Measurements from ENCODE around the gene CD163L1.
A peak's percentile ranks its signal among the peaks of the same experiment; 100 is the strongest.

Gene CD163L1

DNA sequence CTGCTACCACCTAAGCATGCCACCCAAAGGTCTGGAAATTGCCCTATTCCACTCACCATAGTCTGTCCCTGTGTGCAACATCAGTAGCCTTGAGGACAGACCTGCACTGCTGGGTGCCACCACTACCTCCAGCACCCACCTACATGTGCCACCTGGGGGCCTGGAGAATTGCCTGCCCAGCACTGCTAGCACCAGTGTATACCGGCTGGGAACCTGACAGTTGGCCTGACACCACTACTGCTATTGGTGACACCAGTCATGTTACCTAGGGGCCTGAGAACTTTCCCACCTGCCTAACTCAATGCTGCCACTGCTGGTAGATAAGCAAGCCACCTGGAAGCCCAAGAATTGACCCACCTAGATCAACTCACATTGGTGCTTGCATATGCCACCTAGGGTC, 60.8 kb downstream of the CD163L1 start:
- no peak overlapping the region for H3K4me3 ChIP-seq (replicated peaks in 1 of 2; ENCODE audit: low read depth in 2 of 2, low read length in 2 of 2)
- DNase-seq (ENCODE audit: low read depth in 2 of 2), result no peak
- TF ChIP-seq, protein P1, sequence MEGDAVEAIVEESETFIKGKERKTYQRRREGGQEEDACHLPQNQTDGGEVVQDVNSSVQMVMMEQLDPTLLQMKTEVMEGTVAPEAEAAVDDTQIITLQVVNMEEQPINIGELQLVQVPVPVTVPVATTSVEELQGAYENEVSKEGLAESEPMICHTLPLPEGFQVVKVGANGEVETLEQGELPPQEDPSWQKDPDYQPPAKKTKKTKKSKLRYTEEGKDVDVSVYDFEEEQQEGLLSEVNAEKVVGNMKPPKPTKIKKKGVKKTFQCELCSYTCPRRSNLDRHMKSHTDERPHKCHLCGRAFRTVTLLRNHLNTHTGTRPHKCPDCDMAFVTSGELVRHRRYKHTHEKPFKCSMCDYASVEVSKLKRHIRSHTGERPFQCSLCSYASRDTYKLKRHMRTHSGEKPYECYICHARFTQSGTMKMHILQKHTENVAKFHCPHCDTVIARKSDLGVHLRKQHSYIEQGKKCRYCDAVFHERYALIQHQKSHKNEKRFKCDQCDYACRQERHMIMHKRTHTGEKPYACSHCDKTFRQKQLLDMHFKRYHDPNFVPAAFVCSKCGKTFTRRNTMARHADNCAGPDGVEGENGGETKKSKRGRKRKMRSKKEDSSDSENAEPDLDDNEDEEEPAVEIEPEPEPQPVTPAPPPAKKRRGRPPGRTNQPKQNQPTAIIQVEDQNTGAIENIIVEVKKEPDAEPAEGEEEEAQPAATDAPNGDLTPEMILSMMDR (IDR thresholded peaks at IDR 0.05; ENCODE audit: low read depth, low read length), result no peak

DNA sequence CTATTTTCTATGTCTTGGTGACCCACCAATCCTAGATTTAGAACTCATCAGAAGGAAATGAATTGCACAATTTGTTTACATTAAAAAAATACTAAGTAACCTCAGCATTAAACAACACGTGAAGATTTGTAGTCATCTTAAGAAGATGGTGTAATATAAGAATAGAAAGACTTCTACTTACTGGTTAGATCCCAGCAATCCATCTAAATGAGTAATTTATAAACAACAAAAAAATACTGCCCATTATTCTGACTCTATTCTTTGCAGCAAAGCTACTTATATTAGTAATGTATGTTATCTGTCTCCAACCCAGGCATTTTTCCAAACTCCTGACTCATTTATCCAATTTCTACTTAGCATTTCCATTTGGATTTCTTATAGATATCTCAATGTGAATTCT, 67.8 kb downstream of the CD163L1 start:
- DNase-seq (ENCODE audit: low read depth in 2 of 2), result peak in 1 of 2 donors; percentile 35
- TF ChIP-seq, protein P1 (IDR thresholded peaks at IDR 0.05; ENCODE audit: low read depth, low read length), result no peak
- H3K4me3 ChIP-seq (replicated peaks in 1 of 2; ENCODE audit: low read depth in 2 of 2, low read length in 2 of 2), result no peak overlapping the region

DNA sequence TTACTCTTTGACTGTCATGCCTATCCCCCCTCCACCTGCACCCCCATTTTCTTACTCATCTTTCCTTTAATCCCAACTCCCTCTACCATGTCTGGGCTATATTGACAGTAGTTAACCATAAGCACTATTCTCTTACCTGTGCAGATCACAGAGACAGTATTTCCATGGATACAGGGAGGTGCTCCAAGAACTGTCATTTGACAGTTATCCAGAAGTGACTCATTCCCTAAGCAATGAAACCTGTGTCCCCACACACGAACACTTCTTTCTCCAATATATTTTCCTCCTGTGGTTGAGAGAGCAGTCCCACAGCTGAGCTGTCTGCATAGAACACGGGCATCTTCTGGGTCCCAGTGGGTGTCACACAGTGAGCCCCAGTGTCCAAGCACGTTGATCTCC, 68.8 kb downstream of the CD163L1 start:
- TF ChIP-seq, protein P1 (IDR thresholded peaks at IDR 0.05; ENCODE audit: low read depth, low read length), result no peak
- no peak for DNase-seq (ENCODE audit: low read depth in 2 of 2)
- no peak overlapping the region for H3K4me3 ChIP-seq (replicated peaks in 1 of 2; ENCODE audit: low read depth in 2 of 2, low read length in 2 of 2)

DNA sequence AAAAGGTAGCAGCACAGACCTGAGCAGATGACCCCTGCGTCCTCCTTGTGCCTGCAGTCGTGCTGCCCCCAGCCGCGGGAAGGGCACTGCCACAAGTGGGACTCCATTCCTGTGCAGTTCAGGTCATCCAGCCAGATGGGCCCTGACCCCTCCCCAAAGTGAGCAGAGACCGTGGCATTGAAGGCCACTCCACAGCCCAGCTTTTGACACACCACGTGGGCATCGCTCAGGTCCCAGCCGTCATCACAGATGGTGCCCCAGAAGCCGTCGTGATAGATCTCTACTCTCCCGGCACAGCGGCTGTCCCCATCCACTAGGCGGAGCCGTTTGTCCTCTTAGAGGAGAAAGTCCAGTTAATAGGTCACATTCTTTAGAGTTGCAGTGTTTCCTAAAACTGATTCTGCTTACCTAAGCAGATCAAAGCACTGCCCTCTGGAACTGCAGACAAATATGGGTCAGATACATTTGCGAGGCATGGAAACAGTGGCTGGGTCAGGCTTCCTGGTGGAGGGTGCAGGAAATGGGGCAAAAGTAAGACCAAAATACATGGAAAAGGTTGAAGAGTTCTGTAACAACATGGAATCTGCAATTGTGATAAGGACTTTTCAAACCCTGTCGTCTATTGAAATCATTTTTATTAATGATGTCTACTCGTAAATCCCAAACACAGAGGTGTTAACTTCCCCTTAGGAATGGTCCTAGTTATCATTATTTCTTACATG, 69.4 kb downstream of the CD163L1 start:
- peak in 1 of 2 donors; percentile 34 for DNase-seq (ENCODE audit: low read depth in 2 of 2)
- H3K4me3 ChIP-seq (replicated peaks in 1 of 2; ENCODE audit: low read depth in 2 of 2, low read length in 2 of 2), result no peak overlapping the region
- TF ChIP-seq, protein P1 (IDR thresholded peaks at IDR 0.05; ENCODE audit: low read depth, low read length), result peak; percentile 48

DNA sequence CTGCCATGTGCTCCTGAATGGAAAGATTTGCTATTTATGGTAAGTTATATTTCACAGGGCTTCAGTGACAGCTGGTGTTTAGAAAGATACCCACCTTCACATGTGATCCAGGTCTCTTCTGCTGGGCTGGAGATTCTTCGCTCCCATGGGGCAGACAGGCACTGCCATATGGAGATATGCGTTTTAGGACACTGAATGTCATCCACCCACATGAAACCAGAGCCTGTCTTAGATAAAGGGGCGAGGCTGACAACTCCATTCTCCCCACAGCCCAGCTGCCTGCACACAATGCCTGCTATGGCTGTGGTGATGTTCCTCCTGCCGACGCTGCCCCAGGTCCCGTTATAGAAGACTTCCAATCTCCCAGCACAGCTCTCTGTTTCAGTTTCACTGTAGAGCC, 70.7 kb downstream of the CD163L1 start:
- TF ChIP-seq, protein P1 (IDR thresholded peaks at IDR 0.05; ENCODE audit: low read depth, low read length), result no peak
- DNase-seq (ENCODE audit: low read depth in 2 of 2), result no peak
- H3K4me3 ChIP-seq (replicated peaks in 1 of 2; ENCODE audit: low read depth in 2 of 2, low read length in 2 of 2), result no peak overlapping the region

DNA sequence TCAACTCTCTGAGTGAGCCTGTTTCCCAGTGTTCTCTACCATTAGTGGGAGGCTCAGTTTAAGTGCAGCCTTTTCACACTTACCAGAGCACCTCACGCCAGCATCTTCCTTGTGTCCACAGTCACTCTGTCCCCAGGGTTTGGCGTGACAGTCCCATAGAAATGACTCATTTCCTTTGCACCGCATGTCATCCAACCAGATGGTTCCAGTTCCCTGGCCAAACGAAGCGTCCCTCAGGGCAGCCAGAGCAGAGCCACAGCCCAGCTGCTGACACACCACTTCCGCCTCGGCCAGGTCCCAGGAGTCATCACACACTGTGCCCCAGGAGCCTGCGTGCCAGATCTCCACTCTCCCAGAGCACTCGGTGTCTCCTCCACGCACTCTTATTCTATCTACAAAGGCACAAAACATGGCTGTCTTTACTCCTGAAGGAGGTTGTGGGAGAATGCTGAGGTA, 74.7 kb downstream of the CD163L1 start:
- TF ChIP-seq, protein P1 (IDR thresholded peaks at IDR 0.05; ENCODE audit: low read depth, low read length), result no peak
- H3K4me3 ChIP-seq (replicated peaks in 1 of 2; ENCODE audit: low read depth in 2 of 2, low read length in 2 of 2), result no peak overlapping the region
- DNase-seq (ENCODE audit: low read depth in 2 of 2), result peak; percentile 2 to 60

DNA sequence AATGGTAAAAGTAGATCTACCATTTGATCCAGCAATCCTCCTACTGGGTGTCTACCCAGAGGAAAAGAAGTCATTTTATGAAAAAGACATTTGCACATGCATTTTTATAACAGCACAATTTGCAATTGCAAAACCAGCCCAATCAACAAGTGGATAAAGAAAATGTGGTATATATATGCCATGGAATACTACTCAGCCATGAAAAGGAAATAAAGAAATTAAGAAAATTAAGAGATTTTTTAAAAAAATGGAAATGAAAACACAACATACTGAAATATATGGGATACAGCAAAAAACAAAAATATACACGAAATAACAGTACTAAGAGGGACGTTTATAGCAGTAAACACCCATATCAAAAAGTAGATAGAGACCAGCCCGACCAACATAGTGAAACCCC, 81.2 kb downstream of the CD163L1 start:
- no peak overlapping the region for H3K4me3 ChIP-seq (replicated peaks in 1 of 2; ENCODE audit: low read depth in 2 of 2, low read length in 2 of 2)
- DNase-seq (ENCODE audit: low read depth in 2 of 2), result no peak
- TF ChIP-seq, protein P1 (IDR thresholded peaks at IDR 0.05; ENCODE audit: low read depth, low read length), result no peak
